Activated T-helper 17 cell treated with anti-CD3 and anti-CD28 coated beads, Interleukin-2, amount 50 U/mL, for 72 hours (primary cell): ENCODE data around the gene SLC15A3. TPM values are rescaled to one million over a fixed set of nuclear protein-coding genes. Genes with fewer than 3 reads are reported as not detected.
A peak's percentile ranks its signal among the peaks of the same experiment; 100 is the strongest.

Experiments
- ATAC-seq: fragments of 150-1000 bp; cut with Tn5 transposase; replicated peaks from 2 replicates; pipeline ENCODE4 v1.10.0; 2021; ENCODE audit warnings: mild to moderate bottlenecking, moderate library complexity
- H3K27ac Mint-ChIP-seq: one replicate; pipeline ENCODE4 v1.8.0; 2022; ENCODE audit warnings: mixed read lengths
- H3K27me3 Mint-ChIP-seq: one replicate; pipeline ENCODE4 v1.8.0; 2022; ENCODE audit warnings: mixed read lengths
- H3K36me3 Mint-ChIP-seq: one replicate; pipeline ENCODE4 v1.8.0; 2022; ENCODE audit warnings: low read depth, mild to moderate bottlenecking, mixed read lengths
- H3K4me1 Mint-ChIP-seq: one replicate; pipeline ENCODE4 v1.8.0; 2022; ENCODE audit warnings: mixed read lengths
- H3K4me3 Mint-ChIP-seq: one replicate; pipeline ENCODE4 v1.8.0; 2022; ENCODE audit warnings: mild to moderate bottlenecking, mixed read lengths
- H3K9me3 Mint-ChIP-seq: one replicate; pipeline ENCODE4 v1.8.0; 2022; ENCODE audit warnings: mixed read lengths
- total RNA-seq, 2 donors: library from RNA; stranded (reverse); gene quantifications; one replicate each; pipeline ENCODE4 v1.2.3, GENCODE V29; 2022

The SLC15A3 gene
- total RNA-seq, 2 donors from 2014 or later: 1.0 to 1.3 TPM

- Mint-ChIP-seq H3K27ac (peak overlapping the region; percentile 50), H3K27me3 (no peaks in the 10 kb centered on the region), H3K36me3 (peaks cover 99% of the 10 kb centered on the region), H3K4me1 (peaks cover 17% of the 10 kb centered on the region), H3K4me3 (no peak overlapping the region), H3K9me3 (no peaks in the 10 kb centered on the region)
- no peak for ATAC-seq
Measured at GRCh38 chr11:60899977-60900376, 52.0 kb downstream of the SLC15A3 start.

- H3K4me1 Mint-ChIP-seq: peaks cover 14% of the 10 kb centered on the region
- H3K9me3 Mint-ChIP-seq: no peaks in the 10 kb centered on the region
- H3K27ac Mint-ChIP-seq: no peak overlapping the region
- no peaks in the 10 kb centered on the region for H3K27me3 Mint-ChIP-seq
- peaks cover 100% of the 10 kb centered on the region for H3K36me3 Mint-ChIP-seq
- ATAC-seq: peak; percentile 58
- no peak overlapping the region for H3K4me3 Mint-ChIP-seq
Measured at GRCh38 chr11:60899046-60899936, 52.7 kb downstream of the SLC15A3 start.

- H3K36me3 Mint-ChIP-seq: peaks cover 100% of the 10 kb centered on the region
- peak overlapping the region; percentile 47 for H3K27ac Mint-ChIP-seq
Measured at GRCh38 chr11:60897496-60897895, 54.5 kb downstream of the SLC15A3 start.

GRCh38 chr11:60895687-60896086, 56.3 kb downstream of the SLC15A3 start:
- Mint-ChIP-seq H3K27me3 (no peaks in the 10 kb centered on the region), H3K4me1 (peaks cover 4% of the 10 kb centered on the region), H3K9me3 (no peaks in the 10 kb centered on the region), H3K36me3 (peaks cover 100% of the 10 kb centered on the region), H3K27ac (no peak overlapping the region), H3K4me3 (no peak overlapping the region)
- no peak for ATAC-seq

More at GRCh38 chr11:60897496-60897895, 54.5 kb downstream of the SLC15A3 start:
- Mint-ChIP-seq H3K4me3 (no peak overlapping the region), H3K27me3 (no peaks in the 10 kb centered on the region), H3K4me1 (peaks cover 4% of the 10 kb centered on the region), H3K9me3 (no peaks in the 10 kb centered on the region)
- no peak for ATAC-seq

GRCh38 chr11:60891103-60891741, 60.8 kb downstream of the SLC15A3 start:
- Mint-ChIP-seq H3K4me1 (peaks cover 4% of the 10 kb centered on the region), H3K36me3 (peaks cover 79% of the 10 kb centered on the region), H3K9me3 (no peaks in the 10 kb centered on the region), H3K4me3 (no peak overlapping the region), H3K27me3 (no peaks in the 10 kb centered on the region), H3K27ac (no peak overlapping the region)
- no peak for ATAC-seq

GRCh38 chr11:60890696-60891095, 61.3 kb downstream of the SLC15A3 start:
- Mint-ChIP-seq H3K4me3 (no peak overlapping the region), H3K4me1 (peaks cover 4% of the 10 kb centered on the region), H3K9me3 (no peaks in the 10 kb centered on the region), H3K36me3 (peaks cover 79% of the 10 kb centered on the region), H3K27me3 (no peaks in the 10 kb centered on the region), H3K27ac (no peak overlapping the region)
- ATAC-seq: no peak

GRCh38 chr11:60889869-60890311, 62.1 kb downstream of the SLC15A3 start:
- H3K27me3 Mint-ChIP-seq: no peaks in the 10 kb centered on the region
- ATAC-seq: no peak

GRCh38 chr11:60887556-60887955, 64.4 kb downstream of the SLC15A3 start:
- no peak overlapping the region for H3K4me3 Mint-ChIP-seq
- peaks cover 77% of the 10 kb centered on the region for H3K36me3 Mint-ChIP-seq
- H3K27me3 Mint-ChIP-seq: no peaks in the 10 kb centered on the region
- peak; percentile 64 for ATAC-seq
- H3K9me3 Mint-ChIP-seq: no peaks in the 10 kb centered on the region
- H3K27ac Mint-ChIP-seq: no peak overlapping the region
- H3K4me1 Mint-ChIP-seq: peaks cover 4% of the 10 kb centered on the region

More at GRCh38 chr11:60889869-60890311, 62.1 kb downstream of the SLC15A3 start:
- H3K4me1 Mint-ChIP-seq: peaks cover 4% of the 10 kb centered on the region
- H3K27ac Mint-ChIP-seq: no peak overlapping the region
- H3K4me3 Mint-ChIP-seq: no peak overlapping the region
- H3K9me3 Mint-ChIP-seq: no peaks in the 10 kb centered on the region
- H3K36me3 Mint-ChIP-seq: peaks cover 79% of the 10 kb centered on the region

Other genes with a start within 250 kb of the SLC15A3 start
- not detected for gene MS4A18, start 227.5 kb downstream of the SLC15A3 start, total RNA-seq
- gene MS4A15, start 195.3 kb downstream of the SLC15A3 start, total RNA-seq: not detected
- gene MS4A10, start 166.8 kb downstream of the SLC15A3 start, total RNA-seq: not detected
- gene CCDC86, start 110.1 kb downstream of the SLC15A3 start, total RNA-seq: 10 to 100 TPM; 25.9 to 85.7 TPM
- gene PTGDR2, start 96.2 kb downstream of the SLC15A3 start, total RNA-seq: under 1 TPM; 0.19 to 0.37 TPM
- under 1 TPM in 1 of 2 donors, not detected in 1; 0.16 TPM for gene ZP1, start 84.6 kb downstream of the SLC15A3 start, total RNA-seq
- 100 to 1,000 TPM in 1 of 2 donors, 10 to 100 TPM in 1; 80.2 to 165 TPM for gene PRPF19, start 45.6 kb downstream of the SLC15A3 start, total RNA-seq
- 10 to 100 TPM; 42.8 to 99.7 TPM for gene TMEM109, start 38.0 kb downstream of the SLC15A3 start, total RNA-seq
- under 1 TPM in 1 of 2 donors, not detected in 1; 0.29 TPM for gene TMEM132A, start 27.7 kb downstream of the SLC15A3 start, total RNA-seq
- gene CD6, start 19.5 kb upstream of the SLC15A3 start, total RNA-seq: 100 to 1,000 TPM; 254 to 438 TPM
- gene CD5, start 150.3 kb upstream of the SLC15A3 start, total RNA-seq: 100 to 1,000 TPM; 231 to 476 TPM
- gene VPS37C, start 209.2 kb upstream of the SLC15A3 start, total RNA-seq: 10 to 100 TPM in 1 of 2 donors, 1 to 10 TPM in 1; 9.7 to 14.5 TPM